ENCODE results near the gene RAB3IL1.

The RAB3IL1 gene

DNA sequence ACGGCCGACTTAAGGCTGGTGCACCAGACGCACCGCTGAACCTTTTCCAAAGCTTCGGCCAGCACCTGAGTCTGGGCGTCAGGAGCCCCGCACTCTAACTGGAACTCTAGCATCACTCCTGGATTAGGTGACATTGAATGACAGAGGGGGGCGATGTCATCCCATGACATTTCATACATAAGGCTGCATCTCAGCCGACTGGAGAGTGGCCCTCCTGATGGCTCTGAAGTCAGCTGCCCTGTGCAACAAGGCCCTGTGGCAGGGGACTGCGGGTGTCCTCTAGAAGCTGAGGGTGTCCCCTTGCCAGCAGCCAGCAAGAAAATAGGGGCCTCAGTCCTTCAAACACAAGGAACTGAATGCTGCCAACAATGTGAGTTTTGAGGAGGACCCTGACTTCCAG is 16.0 kb downstream of the RAB3IL1 start:
- no peak for DNase-seq

DNA sequence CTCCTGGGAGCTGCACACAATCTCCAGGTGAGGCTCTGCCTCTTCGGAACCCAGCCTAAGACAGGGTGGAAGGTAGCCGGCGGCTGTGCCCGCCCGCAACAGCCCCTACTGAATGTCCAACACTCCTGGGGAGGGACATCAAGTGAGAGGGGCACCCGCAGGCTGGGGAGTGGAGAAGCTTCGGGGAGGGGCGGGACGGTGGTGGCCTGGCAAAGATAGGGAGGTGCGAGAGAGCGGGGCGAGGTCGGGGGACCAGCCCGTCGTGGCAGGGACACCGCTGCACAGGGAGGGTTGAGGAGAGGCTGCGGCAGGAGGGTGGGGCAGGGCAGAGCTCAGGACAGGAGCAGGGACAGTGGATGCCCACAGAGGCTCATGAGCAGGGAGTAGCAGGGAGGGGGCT is 17.1 kb downstream of the RAB3IL1 start:
- DNase-seq = no peak

DNA sequence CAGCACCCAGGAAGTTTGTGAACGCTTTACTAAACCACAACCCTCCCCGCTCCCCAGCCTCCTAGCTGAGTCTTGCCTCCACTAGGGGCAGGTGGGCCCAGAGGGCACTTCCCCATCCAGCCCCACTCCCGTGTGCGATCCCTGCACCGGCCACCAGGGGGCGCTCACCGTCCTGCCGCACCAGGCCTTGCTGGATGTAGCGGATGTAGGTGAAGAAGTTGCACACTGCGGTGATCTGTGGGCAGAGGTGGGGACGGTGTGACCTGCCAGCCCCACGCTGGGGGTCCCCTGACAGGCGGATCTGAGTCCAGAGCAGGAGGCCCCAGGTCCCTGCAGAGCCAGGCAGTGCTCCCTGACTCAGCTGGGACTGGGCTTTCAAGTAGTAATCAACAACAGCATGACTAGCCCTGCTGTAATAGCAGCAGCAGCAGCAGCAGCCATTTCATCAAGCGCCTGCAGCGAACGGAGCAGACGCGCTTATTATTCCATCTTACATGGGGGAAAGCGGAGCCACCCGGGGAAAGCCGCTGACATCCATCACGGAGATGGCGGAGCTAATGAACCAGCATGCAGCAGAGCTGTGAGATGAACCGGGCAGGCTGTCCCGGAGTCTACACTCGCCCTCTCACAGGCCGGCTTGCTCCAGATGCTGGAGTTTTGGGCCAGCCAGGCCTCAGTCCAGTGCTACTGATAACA is 18.1 kb downstream of the RAB3IL1 start:
- DNase-seq = peak; percentile 71

DNA sequence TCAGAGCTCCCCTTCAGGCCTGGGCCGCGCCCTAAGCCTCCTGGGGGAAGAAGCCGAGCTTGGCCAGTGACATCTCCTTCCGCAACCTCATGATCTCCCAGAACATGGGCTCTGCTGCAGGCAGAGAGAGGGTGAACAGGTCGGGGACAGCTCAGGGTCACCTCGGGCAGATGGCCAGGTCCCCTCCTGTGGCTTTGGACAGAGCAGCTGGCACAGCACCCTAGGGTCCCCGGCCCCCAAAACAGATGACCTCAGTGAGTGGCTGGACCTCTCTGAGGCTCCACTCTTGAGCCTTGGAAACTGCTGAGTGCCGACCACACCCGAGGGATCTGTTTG is 19.2 kb downstream of the RAB3IL1 start:
- DNase-seq = no peak

DNA sequence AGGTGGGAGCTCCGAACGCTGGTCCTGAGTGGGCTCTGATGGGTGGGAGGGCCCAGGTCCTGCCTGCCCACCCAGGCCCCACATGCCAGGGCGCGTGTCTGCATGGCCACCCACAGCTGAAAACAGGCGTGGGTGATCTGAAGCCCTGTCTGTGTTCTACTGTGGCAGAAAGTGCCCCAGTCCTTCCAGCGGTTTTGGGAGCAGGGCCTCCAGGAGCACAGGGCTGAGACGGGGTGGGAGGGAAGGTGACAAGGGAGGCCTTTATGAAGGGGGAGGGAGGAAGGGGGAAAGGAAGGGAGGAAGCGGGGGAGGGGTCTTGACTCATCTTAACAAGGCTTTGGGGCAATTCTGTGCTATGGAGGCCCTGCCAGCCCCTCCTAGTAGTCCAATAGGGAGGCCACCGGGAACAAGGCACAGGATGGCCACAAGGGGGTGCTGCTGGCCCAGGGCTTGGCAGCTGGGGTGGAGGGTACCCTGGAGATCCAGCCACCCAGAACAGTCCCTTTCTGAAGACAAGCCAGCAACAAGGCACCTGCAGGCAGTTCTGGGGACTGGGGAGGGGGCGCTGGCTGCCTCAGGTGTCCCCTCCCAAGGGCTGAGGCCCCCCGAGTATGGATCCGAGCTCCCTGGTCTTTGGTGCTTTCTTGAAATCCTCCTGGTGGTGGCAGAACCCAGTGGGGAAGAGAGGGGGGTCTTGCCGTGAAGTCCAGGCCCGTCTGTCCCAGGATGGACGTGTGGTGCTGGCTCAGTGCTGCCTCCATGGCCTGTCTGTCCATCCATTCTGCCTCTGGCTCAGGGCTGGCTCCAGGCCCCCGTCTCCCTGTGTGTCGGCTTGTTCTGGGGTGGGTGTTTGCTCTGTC is 19.7 kb downstream of the RAB3IL1 start:
- peak; percentile 31 for DNase-seq

DNA sequence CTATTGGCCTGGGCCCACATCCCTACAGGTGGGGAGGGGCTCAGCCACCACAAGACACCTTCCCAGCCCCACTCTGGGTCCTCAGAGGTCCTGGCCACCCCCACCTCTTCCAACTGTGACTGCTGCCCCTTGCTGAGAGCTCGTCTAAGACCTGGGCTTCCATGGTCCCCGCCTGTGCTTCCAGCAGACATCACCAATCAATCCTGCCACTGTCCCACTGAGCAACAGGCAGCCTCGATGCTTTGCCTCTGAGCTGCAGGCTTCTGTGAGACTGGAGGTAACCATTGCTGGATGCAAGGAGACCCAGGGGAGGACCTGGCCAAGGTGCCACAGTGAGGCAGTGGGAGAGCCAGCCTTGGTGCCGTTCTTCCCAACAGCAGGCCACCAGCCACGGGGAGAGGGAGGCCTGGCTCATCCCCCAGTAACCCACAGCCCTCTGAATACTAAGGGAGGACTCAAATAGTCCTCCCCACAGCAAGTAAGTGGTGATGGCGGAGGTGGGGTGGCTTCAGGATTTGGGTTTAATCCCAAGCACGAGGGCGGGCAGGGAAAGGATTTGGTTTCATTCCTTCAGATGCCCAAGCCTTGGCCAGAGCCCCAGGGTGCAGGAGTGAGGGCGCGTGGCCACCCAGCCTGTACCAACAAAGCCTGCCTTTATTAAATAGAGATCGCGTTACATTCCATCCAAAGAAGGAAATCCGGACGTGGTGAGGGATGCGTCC is 20.5 kb downstream of the RAB3IL1 start:
- DNase-seq = no peak

DNA sequence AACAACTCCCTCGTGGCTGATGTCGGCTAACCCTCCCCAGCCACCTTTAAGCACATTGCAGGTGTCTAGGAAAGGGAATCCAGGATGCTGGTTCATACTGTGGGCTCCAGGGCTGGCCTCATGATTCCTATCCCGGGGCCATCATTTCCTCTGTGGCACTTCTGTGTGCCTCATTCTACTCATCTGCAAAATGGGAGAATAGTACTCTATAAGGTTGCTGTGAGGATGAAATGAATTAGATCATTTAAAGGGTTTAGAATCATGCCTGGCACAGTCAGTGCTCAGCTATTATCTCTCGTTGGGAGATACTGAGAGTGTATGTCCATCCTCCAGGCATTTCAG is 21.7 kb downstream of the RAB3IL1 start:
- DNase-seq = no peak

DNA sequence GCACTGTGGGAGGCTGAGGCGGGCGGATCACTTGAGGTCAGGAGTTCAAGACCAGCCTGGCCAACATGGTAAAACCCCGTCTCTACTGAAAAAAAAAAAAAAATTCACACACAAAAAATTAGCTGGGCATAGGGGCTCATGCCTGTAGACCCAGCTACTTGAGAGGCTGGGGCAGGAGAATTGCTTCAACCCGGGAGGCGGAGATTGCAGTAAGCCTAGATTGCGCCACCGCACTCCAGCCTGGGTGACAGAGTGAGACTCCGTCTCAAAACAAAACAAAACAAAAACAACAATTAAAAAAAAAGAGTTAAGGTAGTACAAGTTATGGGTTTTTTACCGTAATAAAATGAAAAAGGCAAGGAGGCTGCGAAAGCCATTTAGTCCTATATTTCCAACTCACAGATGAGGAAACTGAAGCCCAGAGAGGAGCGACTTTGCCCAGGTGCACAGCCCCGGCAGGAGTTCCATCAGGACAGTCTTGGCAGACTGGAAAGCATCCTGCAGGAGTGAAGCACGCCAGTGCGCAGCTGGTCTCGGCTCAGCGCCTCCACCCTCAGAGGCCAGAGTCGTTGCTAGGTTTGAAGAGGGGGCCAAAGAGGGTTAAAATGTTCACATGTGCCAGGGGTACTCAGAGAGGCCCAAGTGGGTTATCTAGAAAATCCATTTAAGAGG is 22.2 kb downstream of the RAB3IL1 start:
- DNase-seq = no peak

DNA sequence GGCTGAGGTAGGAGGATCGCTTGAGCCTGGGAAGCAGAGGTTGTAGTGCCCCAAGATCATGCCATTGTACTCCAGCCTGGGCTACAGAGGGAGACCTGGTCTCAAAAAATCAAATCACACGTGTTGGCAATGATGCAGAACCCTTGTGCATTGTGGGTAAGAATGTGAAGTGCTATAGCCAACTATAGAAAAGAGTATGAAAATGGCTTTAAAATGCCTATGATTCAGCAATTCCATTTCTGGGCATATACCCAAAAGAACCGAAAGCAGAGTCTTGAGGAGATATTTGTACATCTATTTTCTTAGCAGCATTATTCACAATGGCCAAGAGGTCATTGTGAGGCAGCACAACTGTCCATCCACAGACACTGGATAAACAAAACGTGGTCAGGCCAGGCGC is 23.4 kb downstream of the RAB3IL1 start:
- DNase-seq = no peak

DNA sequence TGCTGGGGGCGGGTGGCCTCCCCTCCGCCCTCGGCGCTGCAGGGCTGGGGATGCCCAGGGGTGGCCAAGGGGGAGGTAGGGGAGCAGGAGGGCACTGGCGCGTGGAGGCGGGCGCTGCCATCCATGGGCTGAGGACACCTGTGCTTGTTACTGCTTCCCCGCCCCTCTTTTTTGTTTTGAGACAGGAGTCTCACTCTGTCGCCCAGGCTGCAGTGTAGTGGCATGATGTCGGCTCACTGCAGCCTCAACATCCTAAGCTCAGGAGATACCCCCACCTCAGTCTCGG is 25.3 kb downstream of the RAB3IL1 start:
- DNase-seq = no peak

DNA sequence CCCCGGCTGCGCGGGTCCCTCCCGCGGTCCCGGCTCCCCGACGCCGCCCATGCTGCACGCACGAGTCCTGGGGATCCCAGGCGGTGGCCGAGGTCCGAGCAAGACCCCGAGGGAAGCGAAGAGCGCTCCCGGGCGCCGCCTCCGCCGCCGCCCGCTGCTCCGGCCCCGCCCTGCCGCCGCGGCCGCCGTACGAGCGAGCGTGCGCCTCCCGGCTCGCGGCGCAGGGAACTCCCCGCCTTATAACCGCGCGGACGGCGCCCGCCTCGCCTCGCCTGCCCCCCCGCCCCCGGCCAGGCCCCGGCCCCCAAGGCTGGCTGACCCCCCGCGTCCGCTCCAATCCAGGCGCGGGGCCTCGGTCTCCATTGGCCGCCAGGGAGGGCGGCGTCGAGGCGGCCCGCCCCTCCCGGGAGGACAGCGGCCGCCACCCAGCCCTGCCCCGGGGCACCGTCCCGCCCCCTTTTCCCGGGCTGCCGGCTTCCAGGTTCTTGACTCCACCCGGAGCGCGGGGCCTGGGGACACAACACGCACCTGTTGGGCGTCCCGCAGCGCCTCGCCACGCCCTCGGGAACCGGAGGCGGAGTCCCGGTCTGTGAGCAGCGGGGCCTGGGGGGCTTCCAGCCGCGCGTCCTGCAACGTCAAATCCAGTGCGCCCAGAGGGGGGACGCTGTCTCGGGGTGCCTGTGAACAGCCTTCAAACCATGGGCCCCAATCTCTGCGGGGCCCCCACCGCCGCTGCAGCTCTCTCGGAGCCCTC is 25.9 kb downstream of the RAB3IL1 start, which contains the start of gene FADS3:
Gene FADS3, minus strand, starts transcription at position 215 of the 754 bp plus-strand sequence. Its CDS starts 164 bp downstream, at position 51.
- peak; percentile 80 for DNase-seq

DNA sequence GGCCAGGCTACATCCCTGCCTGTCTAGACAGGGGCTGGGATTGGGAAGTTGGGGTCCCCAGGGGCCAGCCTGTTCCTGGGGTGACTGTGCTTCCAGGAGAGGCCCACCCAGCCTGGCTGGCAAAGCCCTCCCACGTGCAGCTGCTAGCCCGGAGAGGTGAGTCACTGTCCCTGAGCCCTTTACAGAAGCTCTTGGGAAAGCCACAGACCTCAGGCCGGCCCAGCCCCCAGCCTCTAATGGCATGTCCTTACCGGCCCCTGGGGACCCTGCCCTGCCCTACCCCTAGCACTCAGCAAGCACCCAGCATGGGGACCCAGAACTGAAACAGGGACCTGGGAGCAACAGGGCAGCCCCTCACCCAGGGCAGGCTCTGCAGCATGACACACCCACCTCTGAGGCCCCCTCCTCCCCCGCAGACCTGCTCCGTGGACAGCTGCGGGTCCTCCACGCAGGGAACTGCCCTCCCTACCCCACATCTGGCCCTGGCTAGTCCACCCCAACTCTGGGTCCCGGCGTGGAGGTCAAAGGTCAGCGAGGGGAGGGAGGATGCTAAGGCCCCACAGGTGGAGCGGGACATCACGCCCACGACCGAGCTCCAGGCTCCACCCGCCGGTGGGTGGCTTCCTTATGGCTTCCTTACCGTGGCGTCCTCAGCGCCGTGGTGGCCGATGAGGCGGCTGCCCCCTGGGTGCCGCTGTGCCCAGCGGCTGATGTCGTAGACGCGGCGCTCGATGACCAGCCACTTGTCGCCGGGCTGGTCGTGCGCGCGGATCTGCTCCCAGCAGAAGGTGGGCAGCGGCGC is 26.6 kb downstream of the RAB3IL1 start:
- no peak for DNase-seq

DNA sequence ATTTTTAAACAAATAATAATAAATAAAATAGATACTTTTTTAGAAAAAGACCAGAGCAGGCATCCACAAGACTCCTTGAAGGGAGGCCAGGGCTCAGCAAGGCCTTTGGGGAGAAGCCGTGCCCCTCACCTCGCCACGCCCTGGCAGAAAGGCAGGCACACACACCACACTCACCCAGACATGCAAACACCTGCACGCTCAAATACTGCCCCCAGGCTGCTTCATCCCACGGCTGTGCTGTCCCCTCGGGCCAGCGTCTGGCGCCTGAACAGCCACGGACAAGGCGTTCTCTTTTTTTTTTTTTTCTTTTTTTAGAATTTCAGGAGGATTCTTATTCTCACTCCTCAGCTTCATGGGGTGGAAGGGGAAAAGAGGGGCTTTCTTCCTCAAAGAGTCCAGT is 27.5 kb downstream of the RAB3IL1 start:
- DNase-seq = no peak

DNA sequence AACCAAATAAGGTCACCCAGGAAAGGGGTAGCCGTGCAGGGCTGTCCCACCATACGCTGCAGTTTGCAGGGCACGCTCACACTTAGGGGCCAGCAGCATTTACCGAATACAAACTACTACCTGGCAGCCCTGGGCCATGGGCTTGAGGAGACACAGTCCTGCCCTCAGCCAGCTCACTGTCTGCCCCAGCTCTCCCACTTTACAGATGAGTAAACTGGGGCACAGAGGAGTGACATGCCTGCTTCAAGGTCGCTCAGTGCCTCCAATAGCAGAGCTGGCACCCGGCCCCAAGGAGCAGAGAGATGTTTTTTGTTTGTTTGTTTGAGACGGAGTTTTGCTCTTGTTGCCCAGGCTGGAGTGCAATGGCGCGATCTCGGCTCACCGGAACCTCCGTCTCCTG is 28.8 kb downstream of the RAB3IL1 start:
- DNase-seq = no peak

DNA sequence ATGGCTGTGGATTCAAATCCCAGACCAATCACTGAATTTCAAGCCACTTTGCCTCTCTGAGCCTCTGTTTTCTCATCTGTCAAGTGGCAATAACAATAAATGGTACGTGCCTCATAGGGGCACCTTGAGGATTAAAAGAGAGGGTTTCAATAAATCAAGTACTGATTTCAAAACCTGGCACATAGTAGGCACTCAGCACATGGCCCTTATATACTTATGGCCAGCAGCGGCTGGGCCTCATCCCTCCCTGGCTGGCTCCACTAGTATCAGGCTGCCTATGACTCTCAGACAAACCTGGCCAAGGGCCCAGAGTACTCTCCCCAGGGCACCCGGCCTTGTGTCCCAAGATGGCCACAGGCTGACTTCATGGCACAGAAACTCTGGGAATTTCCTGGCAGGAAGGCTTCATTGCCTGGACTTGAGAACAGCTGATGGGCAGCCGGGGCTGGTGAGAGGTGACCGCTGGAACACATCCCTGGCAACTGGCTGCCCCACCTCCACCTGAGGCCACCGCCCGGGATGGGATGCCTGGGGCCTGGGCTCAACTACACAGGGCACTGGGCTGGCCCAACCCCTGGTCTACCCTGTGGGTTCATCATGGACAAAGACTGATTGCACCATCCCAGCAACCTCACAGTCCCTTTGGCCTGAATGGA is 29.4 kb downstream of the RAB3IL1 start:
- no peak for DNase-seq

DNA sequence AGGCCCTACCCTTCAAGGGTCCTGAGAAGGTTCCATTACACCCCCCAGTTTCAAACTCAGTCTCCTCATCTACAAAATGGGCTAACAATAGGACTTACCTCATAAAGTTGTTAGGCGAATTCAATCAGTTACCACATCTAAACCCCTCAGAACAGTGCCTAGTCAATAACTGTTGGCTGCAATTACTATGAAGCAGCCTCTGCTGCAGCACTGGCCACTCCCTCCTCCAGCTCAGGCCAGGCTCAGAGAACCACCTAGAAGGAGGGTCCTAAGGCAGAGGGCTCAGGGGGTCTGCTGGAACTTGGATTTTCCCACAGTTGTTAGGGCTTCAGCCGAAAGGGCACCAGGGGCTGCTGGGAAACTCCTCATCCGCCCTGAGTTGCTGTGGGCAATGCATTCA is 30.7 kb downstream of the RAB3IL1 start:
- DNase-seq = no peak

DNA sequence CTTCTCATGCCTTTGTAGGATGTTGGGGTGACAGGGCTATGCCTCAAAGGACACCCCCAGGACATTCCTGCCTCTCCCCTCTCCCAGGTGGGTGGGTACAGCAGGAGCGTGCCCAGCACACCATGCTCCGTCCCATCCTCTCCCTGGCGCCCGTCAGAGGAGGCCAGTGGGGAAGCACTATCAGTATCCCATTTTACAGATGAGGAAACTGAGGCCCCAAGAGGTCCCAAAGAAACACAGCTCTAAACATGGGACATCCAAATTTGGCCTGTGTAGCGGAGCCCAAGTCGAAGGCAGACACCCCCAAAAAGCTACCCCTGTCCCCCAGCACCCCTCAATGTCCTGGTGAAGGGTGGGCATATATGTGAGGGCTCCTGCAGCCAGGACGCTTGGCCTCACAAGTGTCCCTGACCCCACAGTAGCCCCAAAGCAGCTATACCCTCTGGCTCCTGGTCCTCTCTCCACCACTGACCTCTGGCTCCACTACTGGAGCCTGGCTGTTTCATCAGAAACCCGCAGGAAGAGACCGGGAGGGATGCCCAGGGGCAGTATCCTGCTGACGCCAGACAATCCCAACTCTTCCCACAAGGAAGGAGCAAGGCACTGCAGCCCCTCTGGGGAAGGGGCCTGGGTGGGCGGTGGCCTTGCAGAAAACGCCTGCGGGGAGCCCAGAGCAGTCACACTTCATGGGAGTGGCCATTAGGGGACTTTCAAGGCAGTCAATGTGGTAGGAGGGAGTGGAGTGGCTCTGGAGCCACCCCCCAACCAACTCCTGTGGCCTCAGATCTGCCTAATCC is 31.4 kb downstream of the RAB3IL1 start:
- no peak for DNase-seq

DNA sequence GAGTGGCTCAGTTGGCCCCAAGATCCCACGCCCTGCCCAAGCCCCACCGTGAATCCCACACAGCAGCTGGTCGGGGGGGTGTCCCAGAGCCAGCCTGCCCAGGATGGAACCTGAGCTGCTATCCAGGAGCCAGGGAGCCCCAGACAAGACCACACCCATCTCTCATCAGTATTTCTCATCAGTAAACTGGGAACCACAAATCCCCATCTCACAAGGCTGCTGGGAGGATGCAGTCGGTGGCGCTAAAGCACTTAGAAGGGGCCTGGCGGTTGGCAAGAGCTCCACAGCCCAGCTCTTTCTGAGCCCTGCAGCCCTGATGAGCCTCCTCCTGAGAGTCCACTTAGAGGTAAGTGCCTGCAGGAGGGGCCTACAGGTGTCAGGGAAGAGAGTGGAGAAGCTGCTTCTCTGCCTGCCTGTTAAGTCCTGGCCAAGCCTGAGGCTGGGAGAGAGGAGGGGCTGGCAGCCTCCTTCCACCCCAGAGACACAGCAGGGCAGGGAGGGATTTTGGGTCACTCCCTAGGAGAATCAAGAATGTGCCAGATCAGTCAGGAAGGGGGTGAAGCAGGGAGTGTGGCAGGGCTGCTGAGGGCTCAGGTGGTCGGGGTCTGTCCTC is 32.1 kb downstream of the RAB3IL1 start:
- peak; percentile 46 for DNase-seq

DNA sequence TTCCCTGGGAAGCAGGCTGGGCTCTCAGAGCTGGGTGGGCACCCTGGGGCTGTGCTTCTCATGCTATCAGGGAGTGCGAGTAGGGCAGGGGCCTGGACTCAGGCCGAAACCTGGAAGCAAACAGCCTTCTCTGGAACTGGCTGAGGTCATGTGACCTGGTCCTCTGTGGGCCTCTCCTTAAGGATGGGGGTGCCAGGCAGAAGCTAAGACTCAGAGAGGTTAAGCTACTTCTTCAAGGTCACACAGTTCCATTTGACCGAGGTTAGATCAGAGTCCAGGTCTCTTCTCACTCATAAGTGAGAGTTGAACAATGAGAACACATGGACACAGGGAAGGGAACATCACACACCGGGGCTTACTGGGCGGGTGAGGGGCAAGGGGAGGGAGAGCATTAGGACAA is 33.4 kb downstream of the RAB3IL1 start:
- DNase-seq = no peak

DNA sequence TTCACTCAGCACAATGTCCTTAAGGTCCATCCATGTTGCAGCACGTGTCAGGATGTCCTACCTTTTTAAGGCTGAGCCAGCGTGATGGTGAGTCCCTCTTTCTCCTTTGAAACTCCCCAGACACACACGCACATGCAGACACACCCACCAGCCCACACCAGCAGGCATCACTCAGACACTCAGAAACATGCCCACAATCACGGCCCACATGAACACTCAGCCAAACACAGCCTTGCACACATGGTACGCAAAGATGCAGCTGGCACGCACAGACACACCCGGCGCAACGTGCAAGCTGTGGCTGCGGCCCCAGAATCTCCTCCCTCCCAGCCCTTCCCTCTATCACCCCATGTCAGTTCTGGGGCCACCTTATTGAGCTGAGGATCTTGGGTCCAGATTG is 34.0 kb downstream of the RAB3IL1 start:
- DNase-seq = no peak

Data from NCI-H2227 treated with DMSO at 0.1 percent for 48 hours (cell line).